WI38 (cell line): ENCODE measurements around the gene NUP35.

Source experiments
- H3K4me3 ChIP-seq: 2 replicates; pipeline ENCODE4 v1.5.1; 2011; ENCODE audit warnings: low read depth, mild to moderate bottlenecking, control low read depth, low read length
- TF ChIP-seq, protein P1 (sequence below): IDR thresholded peaks from 2 replicates; pipeline ENCODE4 v1.5.1; 2012; ENCODE audit warnings: low read depth, mild to moderate bottlenecking, control low read depth, low read length

NUP35 gene

DNA sequence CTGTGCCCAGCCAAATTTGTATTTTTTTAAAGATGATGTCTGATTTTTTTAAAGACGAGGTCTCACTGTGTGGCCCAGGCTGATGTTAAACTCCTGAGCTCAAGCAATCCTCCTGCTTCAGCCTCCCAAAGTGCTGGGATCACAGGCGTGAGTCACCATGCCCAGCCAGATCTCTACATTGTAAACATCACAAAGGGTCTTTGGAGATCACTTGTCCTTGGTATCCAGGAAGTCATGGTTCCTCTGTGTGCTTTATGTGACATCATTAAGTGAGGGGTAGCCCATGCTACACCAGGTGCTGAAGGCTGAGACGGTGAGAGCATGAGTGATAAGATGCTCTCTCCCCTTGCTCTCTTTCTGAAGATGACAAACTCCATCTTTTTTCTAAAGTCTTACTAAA, 7.0 kb upstream of the NUP35 start:
- TF ChIP-seq, protein P1, sequence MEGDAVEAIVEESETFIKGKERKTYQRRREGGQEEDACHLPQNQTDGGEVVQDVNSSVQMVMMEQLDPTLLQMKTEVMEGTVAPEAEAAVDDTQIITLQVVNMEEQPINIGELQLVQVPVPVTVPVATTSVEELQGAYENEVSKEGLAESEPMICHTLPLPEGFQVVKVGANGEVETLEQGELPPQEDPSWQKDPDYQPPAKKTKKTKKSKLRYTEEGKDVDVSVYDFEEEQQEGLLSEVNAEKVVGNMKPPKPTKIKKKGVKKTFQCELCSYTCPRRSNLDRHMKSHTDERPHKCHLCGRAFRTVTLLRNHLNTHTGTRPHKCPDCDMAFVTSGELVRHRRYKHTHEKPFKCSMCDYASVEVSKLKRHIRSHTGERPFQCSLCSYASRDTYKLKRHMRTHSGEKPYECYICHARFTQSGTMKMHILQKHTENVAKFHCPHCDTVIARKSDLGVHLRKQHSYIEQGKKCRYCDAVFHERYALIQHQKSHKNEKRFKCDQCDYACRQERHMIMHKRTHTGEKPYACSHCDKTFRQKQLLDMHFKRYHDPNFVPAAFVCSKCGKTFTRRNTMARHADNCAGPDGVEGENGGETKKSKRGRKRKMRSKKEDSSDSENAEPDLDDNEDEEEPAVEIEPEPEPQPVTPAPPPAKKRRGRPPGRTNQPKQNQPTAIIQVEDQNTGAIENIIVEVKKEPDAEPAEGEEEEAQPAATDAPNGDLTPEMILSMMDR, result no peak
- H3K4me3 ChIP-seq, result no peak overlapping the region

- TF ChIP-seq, protein P1, result no peak
- peak overlapping the region; percentile 95 for H3K4me3 ChIP-seq
Measured at GRCh38 chr2:183123117-183123958, 905 bp upstream of the NUP35 start.

GRCh38 chr2:183123959-183124221, 353 bp upstream of the NUP35 start:
- peak overlapping the region; percentile 95 for H3K4me3 ChIP-seq
- TF ChIP-seq, protein P1, result no peak

DNA sequence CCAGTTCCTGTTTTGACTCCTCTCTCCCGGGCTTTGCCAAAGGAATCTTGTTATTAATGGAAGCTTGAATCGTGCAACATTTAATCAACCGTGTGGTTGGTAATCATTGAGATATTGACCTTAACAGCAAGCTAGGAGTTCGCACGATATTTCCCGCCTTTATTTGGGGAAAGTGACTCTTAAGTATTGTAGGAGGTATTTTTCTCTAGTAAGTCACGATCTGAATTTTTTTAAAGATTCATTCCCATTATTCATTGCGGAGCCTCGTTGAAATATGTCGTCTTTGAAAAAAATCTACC, 663 bp downstream of the NUP35 start:
- TF ChIP-seq, protein P1, result no peak
- peak overlapping the region; percentile 95 for H3K4me3 ChIP-seq

GRCh38 chr2:183125659-183126341, 1.6 kb downstream of the NUP35 start:
- peak overlapping the region; percentile 95; the same call in 1 of the 2 replicates for H3K4me3 ChIP-seq
- TF ChIP-seq, protein P1, result no peak

DNA sequence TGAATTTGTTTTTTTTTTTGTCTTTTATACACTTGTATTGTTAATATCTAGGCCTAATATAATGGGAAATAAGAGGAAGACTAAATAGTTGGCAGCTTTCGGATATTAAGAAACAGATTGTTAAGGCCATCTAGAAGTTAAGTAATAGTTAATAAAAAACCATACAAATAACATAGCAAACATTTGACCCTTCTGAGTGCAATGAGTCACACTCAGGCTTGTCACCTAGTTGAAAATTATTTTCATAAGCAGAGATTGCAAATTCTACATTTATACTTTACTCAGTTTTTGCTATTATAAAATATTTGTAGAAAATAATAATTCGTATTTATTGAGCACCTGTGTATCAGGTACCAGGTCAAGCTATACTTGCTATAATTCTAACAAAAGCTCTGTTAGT, 2.4 kb downstream of the NUP35 start:
- TF ChIP-seq, protein P1, result no peak
- no peak overlapping the region for H3K4me3 ChIP-seq

DNA sequence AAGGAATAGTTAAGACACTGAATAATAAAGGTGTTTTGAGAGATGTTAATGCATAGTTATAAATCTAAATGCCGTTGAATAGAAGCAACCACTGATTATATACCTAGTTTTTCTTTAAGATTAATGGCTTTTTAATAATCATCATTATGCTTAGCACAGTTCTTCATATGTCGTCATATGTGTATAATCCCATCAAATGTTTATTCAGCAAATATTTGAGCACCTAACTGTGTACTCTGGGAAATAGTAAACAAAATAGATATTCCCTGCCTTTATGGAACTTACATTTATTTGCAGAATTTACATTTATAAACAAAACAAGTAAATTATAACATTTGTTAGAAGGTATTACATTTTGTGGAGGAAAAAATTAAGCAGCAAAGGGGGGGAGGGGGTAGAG, 9.8 kb downstream of the NUP35 start:
- H3K4me3 ChIP-seq, result no peak overlapping the region
- TF ChIP-seq, protein P1, result no peak
